Astrocyte (in vitro differentiated cells and primary cell): Measurements from ENCODE around the gene E2F2. TPM values are rescaled to one million over a fixed set of nuclear protein-coding genes. Genes with fewer than 3 reads are reported as not detected.

Experiments used
- DNase-seq: peaks from one replicate; pipeline ENCODE4 v3.0.0-alpha.2; 2010; ENCODE audit warnings: low read depth
- FAIRE-seq: peaks from 2 replicates; lab custom pipeline; 2011; peaks lifted over from hg19 to GRCh38; lab: Jason Lieb, UNC
- H2AFZ ChIP-seq: 2 replicates; pipeline ENCODE4 v1.6.0; 2012; ENCODE audit warnings: low read depth, low read length, inconsistent platforms
- H3K27ac ChIP-seq: 2 replicates; pipeline ENCODE4 v1.5.1; 2011; ENCODE audit warnings: low read depth, low read length, inconsistent platforms
- H3K27me3 ChIP-seq: 2 replicates; pipeline ENCODE4 v1.6.0; 2011; ENCODE audit warnings: low read length, inconsistent platforms; ENCODE audit not compliant: insufficient read depth
- H3K36me3 ChIP-seq: 2 replicates; pipeline ENCODE4 v1.5.1; 2011; ENCODE audit warnings: low read length, inconsistent platforms; ENCODE audit not compliant: insufficient read depth
- H3K4me1 ChIP-seq: 2 replicates; pipeline ENCODE4 v1.5.1; 2011; ENCODE audit warnings: low read length, inconsistent platforms; ENCODE audit not compliant: insufficient read depth
- H3K4me2 ChIP-seq: 2 replicates; pipeline ENCODE4 v1.6.0; 2012; ENCODE audit warnings: low read length, inconsistent platforms
- H3K4me3 ChIP-seq: 2 replicates; pipeline ENCODE4 v1.5.1; 2011; ENCODE audit warnings: low read depth, mild to moderate bottlenecking, low read length, inconsistent platforms; ENCODE audit not compliant: insufficient read depth
- H3K79me2 ChIP-seq: 2 replicates; pipeline ENCODE4 v1.6.0; 2012; ENCODE audit warnings: mild to moderate bottlenecking, low read length, inconsistent platforms; ENCODE audit not compliant: insufficient read depth
- H3K9ac ChIP-seq: 2 replicates; pipeline ENCODE4 v1.6.0; 2012; ENCODE audit warnings: mild to moderate bottlenecking, low read length, inconsistent platforms
- H3K9me3 ChIP-seq: 2 replicates; pipeline ENCODE4 v1.5.1; 2012; ENCODE audit warnings: low read depth, mild to moderate bottlenecking, low read length, inconsistent platforms; ENCODE audit not compliant: insufficient read depth
- H4K20me1 ChIP-seq: 2 replicates; pipeline ENCODE4 v1.6.0; 2012; ENCODE audit warnings: low read length, inconsistent platforms; ENCODE audit not compliant: insufficient read depth
- H3K27ac Mint-ChIP-seq: one replicate; pipeline ENCODE4 v1.8.0; 2021; ENCODE audit warnings: mild to moderate bottlenecking, mixed read lengths; ENCODE audit not compliant: unreplicated experiment
- H3K27me3 Mint-ChIP-seq: one replicate; pipeline ENCODE4 v1.8.0; 2021; ENCODE audit warnings: low read depth, mixed read lengths; ENCODE audit not compliant: unreplicated experiment
- H3K36me3 Mint-ChIP-seq: one replicate; pipeline ENCODE4 v1.8.0; 2021; ENCODE audit warnings: low read depth, mixed read lengths; ENCODE audit not compliant: unreplicated experiment
- H3K4me1 Mint-ChIP-seq: one replicate; pipeline ENCODE4 v1.8.0; 2021; ENCODE audit warnings: low read depth, mixed read lengths; ENCODE audit not compliant: unreplicated experiment
- H3K4me3 Mint-ChIP-seq: one replicate; pipeline ENCODE4 v1.8.0; 2021; ENCODE audit warnings: mild to moderate bottlenecking, moderate library complexity, mixed read lengths; ENCODE audit not compliant: unreplicated experiment
- H3K9me3 Mint-ChIP-seq: one replicate; pipeline ENCODE4 v1.8.0; 2021; ENCODE audit warnings: mild to moderate bottlenecking, mixed read lengths; ENCODE audit not compliant: unreplicated experiment
- CTCF ChIP-seq: IDR thresholded peaks from 2 replicates; pipeline ENCODE4 v1.5.1; 2011; ENCODE audit warnings: low read depth, mild to moderate bottlenecking, inconsistent platforms, low read length, moderate library complexity; ENCODE audit not compliant: insufficient read depth
- EZH2 ChIP-seq: IDR thresholded peaks from 2 replicates; pipeline ENCODE4 v1.6.1; 2012; ENCODE audit warnings: mild to moderate bottlenecking, low read length, inconsistent platforms; ENCODE audit not compliant: insufficient read depth
- total RNA-seq: library from RNA; stranded (reverse); gene quantifications from 2 replicates; pipeline ENCODE4 v1.2.1, GENCODE V29; 2021

Gene E2F2
- total RNA-seq, 1 donor from 2014 or later = 0.11 TPM

GRCh38 chr1:23562137-23562876, 31.3 kb upstream of the E2F2 start:
- peak overlapping the region; percentile 95 for H3K27ac Mint-ChIP-seq
- H3K4me3 Mint-ChIP-seq = peak overlapping the region; percentile 73
- H3K27me3 Mint-ChIP-seq = no peaks in the 10 kb centered on the region
- peaks cover 28% of the 10 kb centered on the region for H3K79me2 ChIP-seq
- no peak overlapping the region for H2AFZ ChIP-seq
- H3K36me3 Mint-ChIP-seq = peaks cover 2% of the 10 kb centered on the region
- FAIRE-seq = no peak
- no peaks in the 10 kb centered on the region for H3K9me3 Mint-ChIP-seq
- H3K4me2 ChIP-seq = peak overlapping the region; percentile 89
- H4K20me1 ChIP-seq = peaks cover 19% of the 10 kb centered on the region
- TF ChIP-seq CTCF (no peak), EZH2 (no peak)
- peak; percentile 97 for DNase-seq
- peaks cover 38% of the 10 kb centered on the region for H3K4me1 Mint-ChIP-seq
- no peaks in the 10 kb centered on the region for H3K9me3 ChIP-seq
- H3K9ac ChIP-seq = peak overlapping the region; percentile 99
- no peak overlapping the region for H3K4me3 ChIP-seq
- H3K27me3 ChIP-seq = no peaks in the 10 kb centered on the region
- H3K27ac ChIP-seq = peak overlapping the region; percentile 97
- H3K36me3 ChIP-seq = no peaks in the 10 kb centered on the region
- H3K4me1 ChIP-seq = peaks cover 40% of the 10 kb centered on the region

DNA sequence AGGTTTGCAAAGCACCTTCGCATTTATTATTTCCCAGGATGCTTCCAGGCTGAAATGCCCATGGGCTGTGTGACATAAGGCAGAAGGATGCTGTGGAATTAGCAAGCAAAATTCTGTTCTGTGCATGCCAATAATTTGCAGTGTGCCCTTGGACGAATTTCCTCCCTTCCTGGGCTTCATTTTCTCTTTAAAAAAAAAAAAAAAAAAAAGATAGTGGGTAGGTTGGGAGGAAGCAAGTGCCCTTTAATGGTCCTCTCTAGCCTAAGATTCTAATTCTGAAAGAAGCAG, 30.7 kb upstream of the E2F2 start:
- Histone ChIP-seq H3K9ac (peak overlapping the region; percentile 99), H3K27me3 (no peaks in the 10 kb centered on the region), H2AFZ (no peak overlapping the region), H3K79me2 (peaks cover 34% of the 10 kb centered on the region), H3K4me1 (peaks cover 46% of the 10 kb centered on the region), H4K20me1 (peaks cover 24% of the 10 kb centered on the region), H3K36me3 (no peaks in the 10 kb centered on the region), H3K27ac (peak overlapping the region; percentile 97), H3K4me3 (no peak overlapping the region), H3K9me3 (no peaks in the 10 kb centered on the region), H3K4me2 (peak overlapping the region; percentile 89)
- TF ChIP-seq CTCF = no peak
- no peak for TF ChIP-seq EZH2
- peaks cover 2% of the 10 kb centered on the region for H3K36me3 Mint-ChIP-seq
- H3K27ac Mint-ChIP-seq = peak overlapping the region; percentile 95
- no peaks in the 10 kb centered on the region for H3K27me3 Mint-ChIP-seq
- peaks cover 38% of the 10 kb centered on the region for H3K4me1 Mint-ChIP-seq
- H3K4me3 Mint-ChIP-seq = no peak overlapping the region
- FAIRE-seq (no peak), DNase-seq (peak; percentile 46)
- no peaks in the 10 kb centered on the region for H3K9me3 Mint-ChIP-seq
